ENCODE data around the gene ERRFI1.
A peak's percentile ranks its signal among the peaks of the same experiment; 100 is the strongest.

Gene ERRFI1

GRCh38 chr1:8031176-8031785 is 5.2 kb upstream of the ERRFI1 start:
- H3K9me3 ChIP-seq = no peaks in the 10 kb centered on the region
- H3K27me3 ChIP-seq (ENCODE audit: low read depth) = peaks cover 19% of the 10 kb centered on the region
- peaks cover 3% of the 10 kb centered on the region; the same call in 1 of the 2 replicates for H3K4me1 ChIP-seq
- no peak overlapping the region for H3K4me3 ChIP-seq
- H3K36me3 ChIP-seq (replicated peaks) = no peaks in the 10 kb centered on the region
- DNase-seq (ENCODE audit: low spot score in 2 of 2) = peak; percentile 27 to 42
- in situ Hi-C loops (cut with MboI; ENCODE audit: low sequenced_read_pairs) = no loop called here

DNA sequence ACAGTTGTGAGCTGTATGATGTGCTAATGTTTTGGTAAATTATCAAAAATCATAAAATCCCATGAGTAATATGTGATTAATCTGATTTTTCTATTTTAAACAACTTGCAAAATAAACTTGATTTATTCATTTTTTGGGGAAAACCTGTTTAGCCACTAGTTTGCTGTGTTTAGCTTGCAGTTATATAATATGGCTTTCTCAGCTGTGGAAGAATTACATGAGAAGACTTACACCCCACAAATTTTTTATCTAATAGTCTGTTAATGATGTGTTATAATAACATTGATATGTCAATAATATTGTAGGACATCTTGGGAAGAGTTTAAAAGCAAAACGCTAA is 2.4 kb upstream of the ERRFI1 start:
- peaks cover 30% of the 10 kb centered on the region for H3K27me3 ChIP-seq (ENCODE audit: low read depth)
- no peaks in the 10 kb centered on the region for H3K36me3 ChIP-seq (replicated peaks)
- H3K9me3 ChIP-seq = no peaks in the 10 kb centered on the region
- no peak overlapping the region for H3K4me3 ChIP-seq
- in situ Hi-C loops (cut with MboI; ENCODE audit: low sequenced_read_pairs) = no loop called here
- no peak for DNase-seq (ENCODE audit: low spot score in 2 of 2)
- H3K4me1 ChIP-seq = peaks cover 7% of the 10 kb centered on the region; the same call in 1 of the 2 replicates

DNA sequence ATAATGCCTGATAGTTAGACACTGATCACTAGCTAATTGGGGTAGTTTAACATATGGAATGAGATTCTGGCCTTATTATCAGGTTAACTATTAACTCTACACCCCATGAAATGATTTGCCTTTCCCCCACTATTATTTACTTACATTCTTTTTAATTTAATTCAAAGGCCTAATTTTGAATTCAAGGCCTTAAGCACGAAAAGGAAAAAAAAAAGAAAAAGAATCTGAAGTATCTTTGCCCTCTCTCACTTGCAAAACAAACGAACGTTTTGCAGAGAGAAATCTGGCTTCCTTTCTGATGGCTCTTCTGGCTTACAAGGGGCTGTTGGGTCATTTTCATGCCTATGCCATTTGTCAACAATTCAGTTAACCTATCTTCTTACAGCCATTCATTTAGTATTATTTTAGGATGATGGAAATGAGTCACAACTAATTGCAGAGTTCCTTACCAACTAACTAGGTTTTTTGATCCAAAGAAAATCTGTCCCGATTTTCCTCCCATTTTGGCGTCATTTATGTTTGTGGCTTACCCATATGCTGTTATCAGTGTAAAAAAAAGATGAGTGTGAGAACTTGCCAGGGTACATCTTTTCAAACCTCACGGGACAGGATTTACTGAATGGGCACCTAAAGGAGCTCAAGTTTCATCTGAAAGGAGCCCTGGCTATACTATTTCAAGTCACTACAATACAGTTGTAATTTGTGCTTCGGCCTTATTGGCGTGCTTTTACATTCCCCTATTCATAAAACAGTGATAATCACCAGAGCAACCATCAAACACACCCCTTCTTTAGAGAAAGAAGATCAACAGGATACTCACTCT is 1.9 kb upstream of the ERRFI1 start:
- Histone ChIP-seq H3K4me1 (peaks cover 7% of the 10 kb centered on the region; the same call in 1 of the 2 replicates), H3K27me3 (ENCODE audit: low read depth) (peaks cover 30% of the 10 kb centered on the region), H3K9me3 (no peaks in the 10 kb centered on the region), H3K36me3 (replicated peaks) (no peaks in the 10 kb centered on the region), H3K4me3 (no peak overlapping the region)
- no peak for DNase-seq (ENCODE audit: low spot score in 2 of 2)
- in situ Hi-C loops (cut with MboI; ENCODE audit: low sequenced_read_pairs) = no loop called here

DNA sequence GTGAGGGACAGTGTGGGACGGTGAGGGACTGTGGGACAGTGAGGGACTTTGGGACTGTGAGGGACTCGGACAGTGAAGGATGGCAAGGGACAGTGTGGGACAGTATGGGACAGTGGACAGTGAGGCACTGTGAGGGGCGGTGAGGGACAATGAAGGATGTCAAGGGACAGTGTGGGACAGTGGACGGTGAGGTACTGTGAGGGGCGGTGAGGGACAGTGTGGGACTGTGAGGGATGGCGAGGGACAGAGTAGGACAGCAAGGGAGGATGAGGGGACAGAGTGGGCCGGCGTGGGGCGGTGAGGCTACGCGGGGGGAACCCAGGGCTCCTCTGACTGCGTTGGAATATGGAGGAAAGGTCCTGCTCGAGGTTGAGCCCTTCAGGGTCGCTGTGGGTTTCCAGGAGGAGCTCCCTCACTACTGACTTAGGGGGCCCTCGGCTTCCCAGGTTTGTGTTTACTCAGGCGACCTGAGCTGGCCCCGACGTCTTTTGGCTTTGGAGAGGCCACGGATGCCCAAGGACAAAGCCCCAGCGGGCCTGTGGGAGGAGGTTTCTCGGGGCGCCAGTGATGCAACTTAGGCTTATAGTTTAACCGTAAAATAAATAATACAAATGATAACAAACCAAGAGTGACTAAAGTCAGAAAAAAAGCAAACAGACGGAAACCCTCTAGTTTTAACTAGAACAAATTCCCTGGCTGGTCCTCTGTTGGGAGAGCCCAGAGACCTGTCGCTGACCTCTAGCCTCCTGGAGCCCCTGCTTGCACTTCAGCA is 1.1 kb upstream of the ERRFI1 start:
- no peak overlapping the region for H3K4me3 ChIP-seq
- in situ Hi-C loops (cut with MboI; ENCODE audit: low sequenced_read_pairs) = no loop called here
- DNase-seq (ENCODE audit: low spot score in 2 of 2) = no peak

GRCh38 chr1:8025671-8026144 is 401 bp downstream of the ERRFI1 start:
- no peak for DNase-seq (ENCODE audit: low spot score in 2 of 2)

More for the DNA sequence above, 1.1 kb upstream of the ERRFI1 start:
- Histone ChIP-seq H3K9me3 (no peaks in the 10 kb centered on the region), H3K36me3 (replicated peaks) (no peaks in the 10 kb centered on the region), H3K27me3 (ENCODE audit: low read depth) (peaks cover 33% of the 10 kb centered on the region), H3K4me1 (peaks cover 7% of the 10 kb centered on the region; the same call in 1 of the 2 replicates)

GRCh38 chr1:8025061-8025670 is 943 bp downstream of the ERRFI1 start:
- DNase-seq (ENCODE audit: low spot score in 2 of 2) = peak in 1 of 2 experiments; percentile 16
- H3K4me3 ChIP-seq = peak overlapping the region; percentile 28
- in situ Hi-C loops (cut with MboI; ENCODE audit: low sequenced_read_pairs) = no loop called here
- no peaks in the 10 kb centered on the region for H3K36me3 ChIP-seq (replicated peaks)
- no peaks in the 10 kb centered on the region for H3K9me3 ChIP-seq
- peaks cover 33% of the 10 kb centered on the region for H3K27me3 ChIP-seq (ENCODE audit: low read depth)
- H3K4me1 ChIP-seq = peaks cover 9% of the 10 kb centered on the region; the same call in 1 of the 2 replicates

More at GRCh38 chr1:8025671-8026144, 401 bp downstream of the ERRFI1 start:
- Histone ChIP-seq H3K9me3 (no peaks in the 10 kb centered on the region), H3K4me3 (peak overlapping the region; percentile 28), H3K36me3 (replicated peaks) (no peaks in the 10 kb centered on the region), H3K27me3 (ENCODE audit: low read depth) (peaks cover 33% of the 10 kb centered on the region), H3K4me1 (peaks cover 9% of the 10 kb centered on the region; the same call in 1 of the 2 replicates)
- in situ Hi-C loops (cut with MboI; ENCODE audit: low sequenced_read_pairs) = no loop called here

GRCh38 chr1:8024329-8024728 is 1.8 kb downstream of the ERRFI1 start:
- no peaks in the 10 kb centered on the region for H3K36me3 ChIP-seq (replicated peaks)
- H3K4me1 ChIP-seq = peaks cover 9% of the 10 kb centered on the region; the same call in 1 of the 2 replicates
- H3K27me3 ChIP-seq (ENCODE audit: low read depth) = peaks cover 28% of the 10 kb centered on the region
- DNase-seq (ENCODE audit: low spot score in 2 of 2) = no peak
- no peak overlapping the region for H3K4me3 ChIP-seq
- in situ Hi-C loops (cut with MboI; ENCODE audit: low sequenced_read_pairs) = loop anchor here (25.0 kb wide), 1 partner anchor 688 kb away; no protein-coding TSS in a partner anchor
- no peaks in the 10 kb centered on the region for H3K9me3 ChIP-seq

GRCh38 chr1:8023995-8024313 is 2.2 kb downstream of the ERRFI1 start:
- H3K4me3 ChIP-seq = no peak overlapping the region
- H3K9me3 ChIP-seq = no peaks in the 10 kb centered on the region
- no peak for DNase-seq (ENCODE audit: low spot score in 2 of 2)
- H3K4me1 ChIP-seq = peaks cover 11% of the 10 kb centered on the region
- H3K36me3 ChIP-seq (replicated peaks) = no peaks in the 10 kb centered on the region
- in situ Hi-C loops (cut with MboI; ENCODE audit: low sequenced_read_pairs) = loop anchor here (25.0 kb wide), 1 partner anchor 688 kb away; no protein-coding TSS in a partner anchor
- peaks cover 25% of the 10 kb centered on the region for H3K27me3 ChIP-seq (ENCODE audit: low read depth)

DNA sequence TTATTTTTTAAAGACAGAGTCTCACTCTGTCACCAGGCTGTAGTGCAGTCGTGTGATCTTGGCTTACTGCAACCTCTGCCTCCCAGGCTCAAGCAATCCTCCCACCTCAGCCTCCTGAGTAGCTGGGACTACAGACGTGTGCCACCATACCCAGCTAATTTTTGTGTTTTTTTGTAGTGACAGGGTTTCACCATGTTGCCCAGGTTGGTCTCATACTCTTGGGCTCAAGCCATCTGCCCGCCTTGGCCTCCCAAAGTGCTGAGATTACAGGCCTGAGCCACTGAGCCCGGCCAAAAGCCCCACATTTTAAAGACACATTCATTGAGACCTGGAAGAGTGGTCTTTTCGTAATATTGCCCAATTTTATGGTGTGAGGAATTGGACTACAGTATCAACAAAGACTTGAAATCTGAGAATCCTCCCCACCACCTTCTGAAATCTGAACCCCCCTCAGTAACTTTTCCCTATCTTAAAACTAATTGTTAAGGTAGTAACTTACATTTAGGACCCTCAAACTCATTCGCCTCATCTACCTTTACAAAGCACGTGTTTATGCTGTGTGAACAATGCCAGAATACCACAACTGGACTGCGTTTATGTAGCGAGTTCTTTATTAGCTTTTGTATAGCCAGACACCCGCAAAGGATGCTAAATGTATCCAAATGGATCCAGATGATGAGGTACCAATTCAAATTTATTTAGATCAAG is 2.7 kb downstream of the ERRFI1 start:
- no peak for DNase-seq (ENCODE audit: low spot score in 2 of 2)
- Histone ChIP-seq H3K4me1 (peaks cover 16% of the 10 kb centered on the region), H3K4me3 (no peak overlapping the region), H3K9me3 (no peaks in the 10 kb centered on the region), H3K27me3 (ENCODE audit: low read depth) (peaks cover 22% of the 10 kb centered on the region), H3K36me3 (replicated peaks) (no peaks in the 10 kb centered on the region)
- in situ Hi-C loops (cut with MboI; ENCODE audit: low sequenced_read_pairs) = loop anchor here (25.0 kb wide), 1 partner anchor 689 kb away; no protein-coding TSS in a partner anchor

GRCh38 chr1:8022395-8023286 is 3.5 kb downstream of the ERRFI1 start:
- DNase-seq (ENCODE audit: low spot score in 2 of 2) = no peak
- H3K27me3 ChIP-seq (ENCODE audit: low read depth) = peaks cover 17% of the 10 kb centered on the region
- no peak overlapping the region for H3K4me3 ChIP-seq
- H3K9me3 ChIP-seq = no peaks in the 10 kb centered on the region
- no peaks in the 10 kb centered on the region for H3K36me3 ChIP-seq (replicated peaks)
- peaks cover 23% of the 10 kb centered on the region for H3K4me1 ChIP-seq
- in situ Hi-C loops (cut with MboI; ENCODE audit: low sequenced_read_pairs) = loop anchor here (25.0 kb wide), 1 partner anchor 690 kb away; no protein-coding TSS in a partner anchor

DNA sequence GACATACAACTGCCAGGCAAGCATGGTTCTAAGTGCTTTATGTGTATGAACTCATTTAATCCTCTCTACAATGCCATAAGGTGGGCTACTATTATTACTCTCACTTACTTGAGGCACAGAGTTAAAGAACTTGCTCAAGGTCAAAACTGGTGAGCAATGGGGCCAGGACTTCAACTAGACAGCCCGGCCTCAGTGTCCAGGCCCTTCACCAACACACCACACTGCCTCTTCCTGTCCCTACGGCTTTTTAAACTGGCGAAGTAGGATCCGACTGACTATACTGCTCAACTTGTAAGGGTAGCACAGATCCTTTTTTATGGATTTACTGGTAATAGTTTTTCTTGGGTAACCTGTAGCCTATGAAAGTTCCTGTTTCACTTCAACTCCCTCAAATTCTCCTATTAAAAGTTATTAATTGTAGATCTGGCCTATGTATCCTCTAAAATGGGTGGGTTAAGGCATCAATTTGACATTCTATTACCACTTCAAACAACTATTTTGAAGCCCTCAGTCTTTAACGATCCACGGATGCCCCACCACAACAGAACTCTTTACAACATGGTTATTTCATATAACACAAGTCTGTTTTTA is 4.3 kb downstream of the ERRFI1 start:
- peaks cover 29% of the 10 kb centered on the region for H3K4me1 ChIP-seq
- peaks cover 17% of the 10 kb centered on the region for H3K27me3 ChIP-seq (ENCODE audit: low read depth)
- H3K36me3 ChIP-seq (replicated peaks) = no peaks in the 10 kb centered on the region
- no peak for DNase-seq (ENCODE audit: low spot score in 2 of 2)
- H3K9me3 ChIP-seq = no peaks in the 10 kb centered on the region
- in situ Hi-C loops (cut with MboI; ENCODE audit: low sequenced_read_pairs) = loop anchor here (25.0 kb wide), 1 partner anchor 691 kb away; no protein-coding TSS in a partner anchor
- no peak overlapping the region for H3K4me3 ChIP-seq

GRCh38 chr1:8020032-8020431 is 6.1 kb downstream of the ERRFI1 start:
- no peak for DNase-seq (ENCODE audit: low spot score in 2 of 2)
- Histone ChIP-seq H3K4me1 (peaks cover 22% of the 10 kb centered on the region), H3K4me3 (no peak overlapping the region), H3K9me3 (no peaks in the 10 kb centered on the region), H3K27me3 (ENCODE audit: low read depth) (peaks cover 13% of the 10 kb centered on the region), H3K36me3 (replicated peaks) (no peaks in the 10 kb centered on the region)
- in situ Hi-C loops (cut with MboI; ENCODE audit: low sequenced_read_pairs) = loop anchor here (25.0 kb wide), 1 partner anchor 692 kb away; no protein-coding TSS in a partner anchor
